Thyroid gland (tissue), 4 donors: ENCODE measurements around the gene MAST4.

Source experiments
- POLR2A ChIP-seq, 2 donors: fragments of 450-650 bp; IDR thresholded peaks; one replicate each; pipeline ENCODE4 v1.6.1; 2017; ENCODE audit warnings: antibody characterized with exemption in 2 of 2, mild to moderate bottlenecking in 2 of 2, moderate library complexity in 1 of 2
- TF ChIP-seq, protein P1 (sequence below), 6 experiments: fragments of 200-600 bp in 3 of 6; fragments of 450-650 bp in 3 of 6; sonication (generic) in 3 of 6; IDR thresholded peaks; one replicate each; pipeline ENCODE4 v1.5.1; 2016 to 2019; ENCODE audit warnings: antibody characterized with exemption in 6 of 6, mild to moderate bottlenecking in 2 of 6, inconsistent platforms in 1 of 6, moderate library complexity in 1 of 6

- TF ChIP-seq, protein P1, sequence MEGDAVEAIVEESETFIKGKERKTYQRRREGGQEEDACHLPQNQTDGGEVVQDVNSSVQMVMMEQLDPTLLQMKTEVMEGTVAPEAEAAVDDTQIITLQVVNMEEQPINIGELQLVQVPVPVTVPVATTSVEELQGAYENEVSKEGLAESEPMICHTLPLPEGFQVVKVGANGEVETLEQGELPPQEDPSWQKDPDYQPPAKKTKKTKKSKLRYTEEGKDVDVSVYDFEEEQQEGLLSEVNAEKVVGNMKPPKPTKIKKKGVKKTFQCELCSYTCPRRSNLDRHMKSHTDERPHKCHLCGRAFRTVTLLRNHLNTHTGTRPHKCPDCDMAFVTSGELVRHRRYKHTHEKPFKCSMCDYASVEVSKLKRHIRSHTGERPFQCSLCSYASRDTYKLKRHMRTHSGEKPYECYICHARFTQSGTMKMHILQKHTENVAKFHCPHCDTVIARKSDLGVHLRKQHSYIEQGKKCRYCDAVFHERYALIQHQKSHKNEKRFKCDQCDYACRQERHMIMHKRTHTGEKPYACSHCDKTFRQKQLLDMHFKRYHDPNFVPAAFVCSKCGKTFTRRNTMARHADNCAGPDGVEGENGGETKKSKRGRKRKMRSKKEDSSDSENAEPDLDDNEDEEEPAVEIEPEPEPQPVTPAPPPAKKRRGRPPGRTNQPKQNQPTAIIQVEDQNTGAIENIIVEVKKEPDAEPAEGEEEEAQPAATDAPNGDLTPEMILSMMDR (IDR thresholded peaks at IDR 0.05) = no peak
- TF ChIP-seq POLR2A (IDR thresholded peaks at IDR 0.05) = no peak
Measured at GRCh38 chr5:66839636-66840185, 243.5 kb downstream of the MAST4 start.
